ENCODE data around the gene GNPAT. TPM values are rescaled to one million over a fixed set of nuclear protein-coding genes. Genes with fewer than 3 reads are reported as not detected.

The GNPAT gene
- total RNA-seq, 1 experiment from 2014 or later = 73.7 TPM

- intact Hi-C loops (cut with micrococcal nuclease; ENCODE audit: unreplicated experiment) = no loop called here
- ChIA-PET POLR2A (ENCODE audit: low non-redundant PET) (no interaction called here), CTCF (interaction anchor here (0.6 kb wide), 1 partner anchor 279 kb away, joined by 5 read pairs; no protein-coding TSS in a partner anchor)
- TF ChIP-seq EZH2 (IDR thresholded peaks at IDR 0.05; ENCODE audit: borderline replicate concordance, low read depth, low read length, poor library complexity, severe bottlenecking) (no peak), CTCF (conservative IDR thresholded peaks at IDR 0.05; ENCODE audit: low read depth, low read length) (no peak)
- H3K4me3 ChIP-seq (ENCODE audit: low read depth, low read length, poor library complexity, severe bottlenecking) = no peak overlapping the region
- H3K4me1 ChIP-seq (ENCODE audit: insufficient read depth, low read length, poor library complexity, severe bottlenecking) = no peaks in the 10 kb centered on the region
- no peaks in the 10 kb centered on the region for H3K27me3 ChIP-seq (replicated peaks; ENCODE audit: insufficient read depth, low read depth, low read length, poor library complexity)
- DNase-seq (ENCODE audit: low spot score) = no peak
- no peak overlapping the region for H3K27ac ChIP-seq (ENCODE audit: low read depth, low read length, poor library complexity, severe bottlenecking)
- BruUV-seq (replicated peaks) = no TSS peak
- H3K9me3 ChIP-seq (ENCODE audit: low read depth, low read length, poor library complexity, severe bottlenecking) = no peaks in the 10 kb centered on the region
- no peaks in the 10 kb centered on the region for H3K36me3 ChIP-seq (ENCODE audit: insufficient read depth, low read length, poor library complexity, severe bottlenecking)
Observed at GRCh38 chr1:231324660-231325059, 83.6 kb downstream of the GNPAT start.

GRCh38 chr1:231326248-231326647 lies 85.2 kb downstream of the GNPAT start:
- intact Hi-C loops (cut with micrococcal nuclease; ENCODE audit: unreplicated experiment) = no loop called here
- DNase-seq (ENCODE audit: low spot score) = no peak
- CTCF ChIA-PET = interaction anchor here (0.6 kb wide), 1 partner anchor 525 kb away, joined by 3 read pairs; no protein-coding TSS in a partner anchor

More at GRCh38 chr1:231326248-231326647, 85.2 kb downstream of the GNPAT start:
- Histone ChIP-seq H3K36me3 (ENCODE audit: insufficient read depth, low read length, poor library complexity, severe bottlenecking) (no peaks in the 10 kb centered on the region), H3K27me3 (replicated peaks; ENCODE audit: insufficient read depth, low read depth, low read length, poor library complexity) (no peaks in the 10 kb centered on the region), H3K4me3 (ENCODE audit: low read depth, low read length, poor library complexity, severe bottlenecking) (no peak overlapping the region), H3K27ac (ENCODE audit: low read depth, low read length, poor library complexity, severe bottlenecking) (no peak overlapping the region), H3K4me1 (ENCODE audit: insufficient read depth, low read length, poor library complexity, severe bottlenecking) (no peaks in the 10 kb centered on the region), H3K9me3 (ENCODE audit: low read depth, low read length, poor library complexity, severe bottlenecking) (no peaks in the 10 kb centered on the region)
- BruUV-seq (replicated peaks) = no TSS peak
- TF ChIP-seq EZH2 (IDR thresholded peaks at IDR 0.05; ENCODE audit: borderline replicate concordance, low read depth, low read length, poor library complexity, severe bottlenecking) (no peak), CTCF (conservative IDR thresholded peaks at IDR 0.05; ENCODE audit: low read depth, low read length) (no peak)
- POLR2A ChIA-PET (ENCODE audit: low non-redundant PET) = no interaction called here

Other genes starting within 250 kb of the GNPAT start
- 9.9 and 12.1 TPM in 2 replicates for gene FAM89A, start 201.0 kb upstream of the GNPAT start, total RNA-seq (2021)
- 0.06 TPM in 1 of 2 replicates, not detected in the other for gene TRIM67, start 79.2 kb upstream of the GNPAT start, total RNA-seq (2021)
- 13.0 and 13.8 TPM in 2 replicates for gene EXOC8, start 96.6 kb downstream of the GNPAT start, total RNA-seq (2021)
- gene SPRTN, start 97.1 kb downstream of the GNPAT start, total RNA-seq (2021) = 21.6 and 27.2 TPM in 2 replicates
- gene EGLN1, start 181.1 kb downstream of the GNPAT start, total RNA-seq (2021) = 29.5 and 30.4 TPM in 2 replicates